HCT116 (cell line): ENCODE data around the gene YLPM1. TPM values are rescaled to one million over a fixed set of nuclear protein-coding genes. Genes with fewer than 3 reads are reported as not detected.

Source experiments
- ATAC-seq: fragments of 200-7000 bp; cut with Tn5 transposase; 2 replicates; pipeline ENCODE4 v1.9.1; 2020; ENCODE audit warnings: mild to moderate bottlenecking, moderate library complexity
- BruUV-seq: library from RNA; stranded (reverse); fragments of 400-500 nt; replicated peaks from 2 replicates; lab custom pipeline; 2021; lab: Mats Ljungman, UMichigan
- CTCF ChIA-PET: fragments of 300-600 bp; sonication (Branson Sonifier 250); formaldehyde crosslinking; loops from one replicate; lab custom pipeline; 2021; ENCODE audit warnings: antibody characterized with exemption; lab: Charles Lee
- POLR2A ChIA-PET: fragments of 300-600, 350-600 bp; sonication (Branson Sonifier 250); formaldehyde crosslinking; loops from one replicate; lab custom pipeline; 2021; ENCODE audit warnings: antibody characterized with exemption; lab: Charles Lee
- RAD21 ChIA-PET, 2 experiments: fragments of 300-600 bp; sonication (Branson Sonifier 250); formaldehyde crosslinking; loops; one replicate each; lab custom pipeline; 2023; ENCODE audit warnings: low total read pairs in 2 of 2; ENCODE audit not compliant: uncharacterized antibody in 2 of 2, unreplicated experiment in 2 of 2, low non-redundant PET in 1 of 2; lab: Charles Lee
- DNase-seq: peaks from one replicate; pipeline ENCODE4 v3.0.0-alpha.2; 2010; ENCODE audit warnings: low read depth, low spot score
- H2AFZ ChIP-seq: fragments of 200-600 bp; shearing (Covaris generic), sonication (generic); 2 replicates; pipeline ENCODE4 v1.6.1; 2017; ENCODE audit warnings: low read depth, mixed run types, mixed read lengths, antibody characterized with exemption, low read length; ENCODE audit not compliant: poor library complexity, severe bottlenecking
- H3K27ac ChIP-seq: 2 replicates; pipeline ENCODE4 v1.5.1; 2012; ENCODE audit warnings: low read depth, low read length
- H3K27me3 ChIP-seq: fragments of 200-600 bp; sonication (generic); 2 replicates; pipeline ENCODE4 v1.6.1; 2016; ENCODE audit warnings: mixed run types, low read length, mixed read lengths; ENCODE audit not compliant: insufficient read depth
- H3K36me3 ChIP-seq, 2 experiments: fragments of 200-500 bp in 1 of 2; fragments of 200-600 bp in 1 of 2; sonication (Bioruptor generic) in 1 of 2; sonication (generic) in 1 of 2; 2 replicates each; pipeline versions ENCODE4 v1.5.1 to v1.6.1; 2014 to 2016; ENCODE audit warnings: low read length in 2 of 2, inconsistent platforms in 1 of 2, mixed read lengths in 1 of 2, mixed run types in 1 of 2; ENCODE audit not compliant: insufficient read depth in 2 of 2, control insufficient read depth in 1 of 2
- H3K4me1 ChIP-seq, 2 experiments: fragments of 200-600 bp in 1 of 2; sonication (generic) in 1 of 2; 2 replicates each; pipeline versions ENCODE4 v1.5.1 to v1.6.1; 2012 to 2017; ENCODE audit warnings: low read length in 2 of 2, inconsistent platforms in 1 of 2, mild to moderate bottlenecking in 1 of 2, mixed read lengths in 1 of 2, mixed run types in 1 of 2, moderate library complexity in 1 of 2; ENCODE audit not compliant: insufficient read depth in 2 of 2, control insufficient read depth in 1 of 2
- H3K4me2 ChIP-seq: fragments of 200-600 bp; sonication (generic); 2 replicates; pipeline ENCODE4 v1.6.1; 2017; ENCODE audit warnings: mixed run types, low read length, mixed read lengths
- H3K4me3 ChIP-seq, 2 experiments: fragments of 200-600 bp in 1 of 2; sonication (generic) in 1 of 2; replicated peaks in 1 of 2; 2 replicates each; pipeline ENCODE4 v1.5.1; 2011 to 2016; ENCODE audit warnings: low read length in 2 of 2, control low read depth in 1 of 2, low read depth in 1 of 2, mild to moderate bottlenecking in 1 of 2, mixed read lengths in 1 of 2, mixed run types in 1 of 2
- H3K79me2 ChIP-seq: fragments of 200-600 bp; sonication (generic); 2 replicates; pipeline ENCODE4 v1.6.1; 2017; ENCODE audit warnings: mild to moderate bottlenecking, mixed run types, low read length, moderate library complexity, mixed read lengths; ENCODE audit not compliant: insufficient read depth
- H3K9ac ChIP-seq: fragments of 200-600 bp; sonication (generic); 2 replicates; pipeline ENCODE4 v1.6.1; 2016; ENCODE audit warnings: low read length, mixed read lengths
- H3K9me2 ChIP-seq: fragments of 200-600 bp; sonication (generic), shearing (Covaris generic); 2 replicates; pipeline ENCODE4 v1.6.1; 2017; ENCODE audit warnings: mixed run types, mild to moderate bottlenecking, moderate library complexity; ENCODE audit not compliant: insufficient read depth
- H3K9me3 ChIP-seq, 2 experiments: fragments of 200-500 bp in 1 of 2; fragments of 200-600 bp in 1 of 2; sonication (Bioruptor generic) in 1 of 2; sonication (generic) in 1 of 2; 2 replicates each; pipeline ENCODE4 v1.6.1; 2014 to 2017; ENCODE audit warnings: low read length in 2 of 2, mixed read lengths in 2 of 2, inconsistent platforms in 1 of 2, low read depth in 1 of 2, mild to moderate bottlenecking in 1 of 2, mixed run types in 1 of 2, moderate library complexity in 1 of 2; ENCODE audit not compliant: control insufficient read depth in 1 of 2, insufficient read depth in 1 of 2
- H4K20me1 ChIP-seq: fragments of 200-600 bp; sonication (generic), shearing (Covaris generic); 2 replicates; pipeline ENCODE4 v1.6.1; 2017; ENCODE audit warnings: mixed run types, mild to moderate bottlenecking, moderate library complexity; ENCODE audit not compliant: insufficient read depth
- CEBPB ChIP-seq: IDR thresholded peaks from 2 replicates; pipeline ENCODE4 v1.6.1; 2012; ENCODE audit warnings: low read depth
- EGR1 ChIP-seq: IDR thresholded peaks from 2 replicates; pipeline ENCODE4 v1.6.1; 2012; ENCODE audit warnings: low read depth
- ELF1 ChIP-seq: IDR thresholded peaks from 2 replicates; pipeline ENCODE4 v1.6.1; 2012; ENCODE audit warnings: low read depth, borderline replicate concordance
- FOSL1 ChIP-seq: IDR thresholded peaks from 2 replicates; pipeline ENCODE4 v1.6.1; 2012; ENCODE audit warnings: low read depth
- JUND ChIP-seq: IDR thresholded peaks from 2 replicates; pipeline ENCODE4 v1.6.1; 2012
- MAX ChIP-seq: IDR thresholded peaks from 2 replicates; pipeline ENCODE4 v1.6.1; 2012
- POLR2A ChIP-seq: IDR thresholded peaks from 2 replicates; pipeline ENCODE4 v1.7.0; 2011; ENCODE audit warnings: borderline replicate concordance; ENCODE audit not compliant: insufficient read depth, insufficient read length; ENCODE audit errors: extremely low read depth
- POLR2AphosphoS5 ChIP-seq: IDR thresholded peaks from 2 replicates; pipeline ENCODE4 v1.6.1; 2011; ENCODE audit warnings: mild to moderate bottlenecking, low read depth, low read length, moderate library complexity
- RAD21 ChIP-seq: IDR thresholded peaks from 2 replicates; pipeline ENCODE4 v1.6.1; 2012; ENCODE audit warnings: low read depth, mild to moderate bottlenecking
- SRF ChIP-seq: IDR thresholded peaks from 2 replicates; pipeline ENCODE4 v1.6.1; 2012; ENCODE audit warnings: low read depth
- TCF7L2 ChIP-seq: IDR thresholded peaks from 2 replicates; pipeline ENCODE4 v1.7.0; 2011; ENCODE audit warnings: borderline replicate concordance, inconsistent platforms; ENCODE audit not compliant: insufficient read depth, insufficient read length; ENCODE audit errors: extremely low read depth
- YY1 ChIP-seq: IDR thresholded peaks from 2 replicates; pipeline ENCODE4 v1.6.1; 2011; ENCODE audit warnings: low read length, low read depth, moderate library complexity, mild to moderate bottlenecking; ENCODE audit not compliant: insufficient replicate concordance; ENCODE audit errors: extremely low read depth
- intact Hi-C: fragments of 100-400 bp; cut with micrococcal nuclease; formaldehyde crosslinking; loops from 2 replicates; pipeline ENCODE4 v1.10.0; 2022
- total RNA-seq: library from RNA; stranded (reverse); gene quantifications from one replicate; pipeline ENCODE4 v1.2.1, GENCODE V29; 2021; ENCODE audit not compliant: unreplicated experiment
- TF ChIP-seq, protein P1 (sequence below): IDR thresholded peaks from 2 replicates; pipeline ENCODE4 v1.6.1; 2012; ENCODE audit warnings: low read depth

Gene YLPM1
- total RNA-seq, 1 experiment from 2014 or later, result 55.1 TPM

- peaks cover 42 to 50% of the 10 kb centered on the region in 2 experiments for H3K36me3 ChIP-seq
- no peak overlapping the region for H3K4me2 ChIP-seq
- no peak overlapping the region for H3K4me3 ChIP-seq
- H3K9me3 ChIP-seq, result no peaks in the 10 kb centered on the region
- CTCF ChIA-PET, result interaction anchor here (0.7 to 1.6 kb wide), 3 partner anchors 9 to 175 kb away, joined by 3 to 5 read pairs (median 4); no protein-coding TSS in a partner anchor
- H3K4me1 ChIP-seq, result no peaks in the 10 kb centered on the region
- RAD21 ChIA-PET, result no interaction called here
- no peak overlapping the region for H3K27ac ChIP-seq
- DNase-seq, result no peak
- H2AFZ ChIP-seq, result no peak overlapping the region
- no TSS peak for BruUV-seq
- no peak overlapping the region for H3K9ac ChIP-seq
- H3K27me3 ChIP-seq, result no peaks in the 10 kb centered on the region
- no peak for TF ChIP-seq YY1
- no peak for TF ChIP-seq SRF
- no peak for TF ChIP-seq POLR2A
- no peak for TF ChIP-seq ELF1
- TF ChIP-seq JUND, result no peak
- TF ChIP-seq RAD21, result no peak
- TF ChIP-seq POLR2AphosphoS5, result no peak
- TF ChIP-seq MAX, result no peak
- H4K20me1 ChIP-seq, result peaks cover 15% of the 10 kb centered on the region
- intact Hi-C loops, result no loop called here
- peaks cover 85% of the 10 kb centered on the region for H3K79me2 ChIP-seq
- POLR2A ChIA-PET, result no interaction called here
- no peak for ATAC-seq
- H3K9me2 ChIP-seq, result no peaks in the 10 kb centered on the region
These were observed 21.5 kb downstream of the YLPM1 start for GRCh38 chr14:74784634-74785033.

- ChIA-PET CTCF (interaction anchor here (0.7 to 1.6 kb wide), 4 partner anchors 9 to 176 kb away, joined by 3 to 5 read pairs (median 4); no protein-coding TSS in a partner anchor), RAD21 (no interaction called here), POLR2A (no interaction called here)
- Histone ChIP-seq H2AFZ (no peak overlapping the region), H3K27ac (no peak overlapping the region), H3K9me2 (no peaks in the 10 kb centered on the region), H3K9ac (no peak overlapping the region), H4K20me1 (peaks cover 15% of the 10 kb centered on the region), H3K4me3 (no peak overlapping the region), H3K79me2 (peaks cover 90% of the 10 kb centered on the region), H3K4me2 (no peak overlapping the region), H3K36me3 (peaks cover 41 to 46% of the 10 kb centered on the region in 2 experiments), H3K9me3 (no peaks in the 10 kb centered on the region), H3K4me1 (no peaks in the 10 kb centered on the region), H3K27me3 (no peaks in the 10 kb centered on the region)
- ATAC-seq, result no peak
- no TSS peak for BruUV-seq
- TF ChIP-seq EGR1 (no peak), CEBPB (no peak), JUND (no peak), FOSL1 (no peak), TCF7L2 (no peak), POLR2AphosphoS5 (no peak), ELF1 (no peak)
- TF ChIP-seq, protein P1, sequence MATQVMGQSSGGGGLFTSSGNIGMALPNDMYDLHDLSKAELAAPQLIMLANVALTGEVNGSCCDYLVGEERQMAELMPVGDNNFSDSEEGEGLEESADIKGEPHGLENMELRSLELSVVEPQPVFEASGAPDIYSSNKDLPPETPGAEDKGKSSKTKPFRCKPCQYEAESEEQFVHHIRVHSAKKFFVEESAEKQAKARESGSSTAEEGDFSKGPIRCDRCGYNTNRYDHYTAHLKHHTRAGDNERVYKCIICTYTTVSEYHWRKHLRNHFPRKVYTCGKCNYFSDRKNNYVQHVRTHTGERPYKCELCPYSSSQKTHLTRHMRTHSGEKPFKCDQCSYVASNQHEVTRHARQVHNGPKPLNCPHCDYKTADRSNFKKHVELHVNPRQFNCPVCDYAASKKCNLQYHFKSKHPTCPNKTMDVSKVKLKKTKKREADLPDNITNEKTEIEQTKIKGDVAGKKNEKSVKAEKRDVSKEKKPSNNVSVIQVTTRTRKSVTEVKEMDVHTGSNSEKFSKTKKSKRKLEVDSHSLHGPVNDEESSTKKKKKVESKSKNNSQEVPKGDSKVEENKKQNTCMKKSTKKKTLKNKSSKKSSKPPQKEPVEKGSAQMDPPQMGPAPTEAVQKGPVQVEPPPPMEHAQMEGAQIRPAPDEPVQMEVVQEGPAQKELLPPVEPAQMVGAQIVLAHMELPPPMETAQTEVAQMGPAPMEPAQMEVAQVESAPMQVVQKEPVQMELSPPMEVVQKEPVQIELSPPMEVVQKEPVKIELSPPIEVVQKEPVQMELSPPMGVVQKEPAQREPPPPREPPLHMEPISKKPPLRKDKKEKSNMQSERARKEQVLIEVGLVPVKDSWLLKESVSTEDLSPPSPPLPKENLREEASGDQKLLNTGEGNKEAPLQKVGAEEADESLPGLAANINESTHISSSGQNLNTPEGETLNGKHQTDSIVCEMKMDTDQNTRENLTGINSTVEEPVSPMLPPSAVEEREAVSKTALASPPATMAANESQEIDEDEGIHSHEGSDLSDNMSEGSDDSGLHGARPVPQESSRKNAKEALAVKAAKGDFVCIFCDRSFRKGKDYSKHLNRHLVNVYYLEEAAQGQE, result no peak
- intact Hi-C loops, result no loop called here
- no peak for DNase-seq
These were observed 22.0 kb downstream of the YLPM1 start for GRCh38 chr14:74785056-74785613.
